Transverse colon (tissue), 4 donors: ENCODE measurements around the gene SLC25A41. TPM values are rescaled to one million over a fixed set of nuclear protein-coding genes. Genes with fewer than 3 reads are reported as not detected.

Experiments
- DNase-seq: peaks from one replicate; pipeline ENCODE4 v3.0.0-alpha.2; 2019
- H3K27ac ChIP-seq, 4 donors: fragments of 200-600 bp; sonication (generic); 2 replicates each; pipeline ENCODE4 v1.5.1; 2016 to 2018; ENCODE audit warnings: inconsistent platforms in 4 of 4
- H3K27me3 ChIP-seq: fragments of 200-600 bp; sonication (generic); 2 replicates; pipeline ENCODE4 v1.5.1; 2017; ENCODE audit warnings: inconsistent platforms
- H3K36me3 ChIP-seq, 4 donors: fragments of 200-600 bp; sonication (generic); 2 replicates each; pipeline ENCODE4 v1.5.1; 2017 to 2019; ENCODE audit warnings: inconsistent platforms in 4 of 4
- H3K4me1 ChIP-seq, 4 donors: fragments of 200-600 bp; sonication (generic); 2 replicates each; pipeline ENCODE4 v1.5.1; 2017 to 2020; ENCODE audit warnings: inconsistent platforms in 4 of 4
- H3K4me3 ChIP-seq, 4 donors: fragments of 200-600 bp; sonication (generic); 1 replicate in 1 of 4; 2 replicates in 3 of 4; pipeline versions ENCODE4 v1.5.1 to v1.6.1; 2017 to 2019; ENCODE audit warnings: inconsistent platforms in 4 of 4
- H3K9me3 ChIP-seq, 2 donors: fragments of 200-600 bp; sonication (generic); 2 replicates each; pipeline ENCODE4 v1.5.1; 2017 to 2019; ENCODE audit warnings: inconsistent platforms in 2 of 2
- CTCF ChIP-seq, 5 experiments: fragments of 200-600 bp in 3 of 5; fragments of 450-650 bp in 2 of 5; sonication (generic) in 3 of 5; IDR thresholded peaks; 1 replicate in 2 of 5; 2 replicates in 3 of 5; pipeline ENCODE4 v1.5.1; 2016 to 2017; ENCODE audit warnings: antibody characterized with exemption in 5 of 5, inconsistent platforms in 3 of 5, mild to moderate bottlenecking in 2 of 5, moderate library complexity in 1 of 5
- EP300 ChIP-seq: sonication (generic); formaldehyde crosslinking; IDR thresholded peaks from one replicate; pipeline ENCODE4 v1.6.1; 2017; ENCODE audit warnings: antibody characterized with exemption, low read depth
- POLR2A ChIP-seq: fragments of 450-650 bp; IDR thresholded peaks from one replicate; pipeline ENCODE4 v1.6.1; 2016; ENCODE audit warnings: antibody characterized with exemption, mild to moderate bottlenecking, moderate library complexity
- POLR2AphosphoS5 ChIP-seq, 3 donors: sonication (generic); formaldehyde crosslinking; IDR thresholded peaks; one replicate each; pipeline ENCODE4 v1.6.1; 2016; ENCODE audit warnings: antibody characterized with exemption in 3 of 3
- WGBS, 2 donors: methylation state at CpG; one replicate each; pipeline ENCODE4 v1.1.5; 2018; ENCODE audit warnings: low coverage in 1 of 2; 5-methylcytosine and 5-hydroxymethylcytosine counted together
- in situ Hi-C, 4 donors: fragments of 200-750 bp; cut with MboI; loops; one replicate each; pipeline versions ENCODE4 v1.15.0 to v1.15.1; 2017; ENCODE audit warnings: low sequenced_read_pairs in 3 of 4, low pct_ligation_motif_present in 1 of 4, low pct_unique_long_range_greater_than_20kb in 1 of 4
- intact Hi-C: fragments of 100-400 bp; cut with DNase I; formaldehyde crosslinking; loops from one replicate; pipeline ENCODE4 v1.15.1; 2023; ENCODE audit warnings: low total_unique reads
- total RNA-seq, 4 donors: library from RNA; depleted of rRNA; stranded (reverse); fragments of >200 nt; gene quantifications; one replicate each; pipeline ENCODE4 v1.1.0, GENCODE V29; 2016

Gene SLC25A41
- total RNA-seq, 4 donors from 2014 or later, result 0.32 TPM; not detected in 3

GRCh38 chr19:6423499-6424194 is 9.9 kb downstream of the SLC25A41 start:
- no peaks in the 10 kb centered on the region for H3K27me3 ChIP-seq
- H3K27ac ChIP-seq, result peak overlapping the region; percentile 72 to 85 (median 81)
- WGBS, 2 donors, result 0 to 1% methylated on average over 6 to 16 of the region's 20 CpGs
- peaks cover 0 to 16% (median 7%) of the 10 kb centered on the region in 4 donors for H3K36me3 ChIP-seq
- intact Hi-C loops (loop anchor here (1.0 to 10.0 kb wide), 3 partner anchors 30 to 1201 kb away; partner anchors contain the start of genes GTF2F1, PET100, PSPN and XAB2), in situ Hi-C loops (no loop called here)
- H3K4me1 ChIP-seq, result peaks cover 8 to 29% (median 20%) of the 10 kb centered on the region in 4 donors
- DNase-seq, result peak; percentile 39
- H3K9me3 ChIP-seq, result no peaks in the 10 kb centered on the region
- peak overlapping the region; percentile 73 to 95 (median 83) for H3K4me3 ChIP-seq
- TF ChIP-seq POLR2AphosphoS5 (IDR thresholded peaks at IDR 0.05) (no peak), CTCF (IDR thresholded peaks at IDR 0.05) (no peak), EP300 (no peak), POLR2A (no peak)

- Histone ChIP-seq H3K27ac (no peak overlapping the region), H3K4me3 (no peak overlapping the region), H3K27me3 (no peaks in the 10 kb centered on the region), H3K36me3 (peaks cover 0 to 35% (median 20%) of the 10 kb centered on the region in 4 donors), H3K4me1 (peaks cover 8 to 29% (median 20%) of the 10 kb centered on the region in 4 donors), H3K9me3 (no peaks in the 10 kb centered on the region)
- TF ChIP-seq POLR2A (no peak), EP300 (no peak), CTCF (IDR thresholded peaks at IDR 0.05) (no peak), POLR2AphosphoS5 (IDR thresholded peaks at IDR 0.05) (no peak)
- no peak for DNase-seq
- in situ Hi-C loops (no loop called here), intact Hi-C loops (loop anchor here (2.0 to 10.0 kb wide), 2 partner anchors 47 to 1203 kb away; partner anchors contain the start of genes PET100, PSPN and XAB2)
- 77% methylated on average over 20 of the region's 20 CpGs; no CpG with 5 or more reads in 1 of the 2 donors for WGBS, 2 donors
Measured at GRCh38 chr19:6421075-6422014, 12.2 kb downstream of the SLC25A41 start.

GRCh38 chr19:6418562-6418932 is 15.0 kb downstream of the SLC25A41 start:
- Histone ChIP-seq H3K4me1 (peaks cover 8 to 27% (median 12%) of the 10 kb centered on the region in 4 donors), H3K36me3 (peaks cover 0 to 59% (median 30%) of the 10 kb centered on the region in 4 donors), H3K27me3 (no peaks in the 10 kb centered on the region), H3K27ac (no peak overlapping the region), H3K4me3 (no peak overlapping the region), H3K9me3 (no peaks in the 10 kb centered on the region)
- in situ Hi-C loops (no loop called here), intact Hi-C loops (no loop called here)
- TF ChIP-seq POLR2AphosphoS5 (IDR thresholded peaks at IDR 0.05) (no peak), POLR2A (no peak), CTCF (IDR thresholded peaks at IDR 0.05) (no peak), EP300 (no peak)
- DNase-seq, result no peak
- 87% methylated on average over 19 of the region's 19 CpGs; no CpG with 5 or more reads in 1 of the 2 donors for WGBS, 2 donors
